Tracheal epithelial cell (primary cell): ENCODE measurements around the gene ATP11A. TPM values are rescaled to one million over a fixed set of nuclear protein-coding genes. Genes with fewer than 3 reads are reported as not detected.

Source experiments
- total RNA-seq: library from RNA; depleted of rRNA; stranded (reverse); fragments of >200 nt; gene quantifications from 2 replicates; pipeline ENCODE4 v1.2.1, GENCODE V29; 2014

ATP11A gene
- total RNA-seq: 4.3 and 9.2 TPM in 2 replicates

DNA sequence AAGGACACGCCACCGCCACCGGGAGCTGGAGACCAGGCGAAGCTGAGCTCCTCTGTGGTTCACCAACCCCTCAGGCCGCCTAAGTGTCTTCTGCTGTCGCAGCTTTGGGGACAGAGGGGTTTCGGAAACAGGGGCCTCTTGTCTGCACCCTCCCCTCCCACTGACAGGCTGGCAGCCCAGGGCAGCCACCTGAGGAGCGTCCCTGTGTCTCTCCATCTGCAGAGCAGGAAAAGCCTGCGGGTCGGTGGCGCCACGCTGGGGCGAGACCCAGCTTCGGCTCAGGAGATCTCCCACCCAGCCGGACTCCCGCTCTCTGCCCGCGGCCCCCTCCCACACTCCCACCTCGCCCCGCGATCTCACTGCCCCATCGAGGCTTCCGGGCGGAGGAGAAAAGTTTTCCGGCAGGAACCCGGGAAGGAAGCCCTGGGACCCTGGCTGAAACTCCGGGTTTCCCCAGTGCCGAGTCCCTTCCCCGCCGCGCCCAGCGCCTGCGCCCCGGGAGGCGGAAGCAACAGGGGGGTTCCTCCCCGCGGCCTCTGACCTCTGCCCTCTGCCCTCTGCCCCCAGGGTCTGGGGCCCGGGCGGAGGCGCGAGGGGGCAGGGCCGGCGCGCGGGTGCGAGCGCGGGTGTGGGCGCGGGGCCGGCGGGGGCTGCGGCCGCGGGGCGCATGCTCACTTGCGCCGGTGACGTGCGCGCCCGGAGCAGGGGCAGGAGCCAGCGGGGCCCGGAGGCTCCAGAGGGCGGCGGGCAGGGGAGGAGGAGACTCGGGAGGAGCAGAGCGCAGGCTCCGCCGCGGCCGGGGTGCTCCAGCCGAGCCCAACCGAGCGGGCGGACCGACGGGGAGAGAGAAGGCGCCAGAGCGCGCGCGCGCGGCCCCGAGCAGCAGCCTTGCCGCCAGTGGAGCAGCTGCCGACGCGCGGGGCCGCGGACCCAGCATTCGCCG lies at the start of gene ATP11A:
Gene ATP11A, plus strand, starts transcription at position 736 of the 943 bp plus-strand sequence. CDS start 379 bp downstream, outside the sequence.

Other genes with a start within 250 kb of the ATP11A start
- 11.6 and 14.5 TPM in 2 replicates for gene TUBGCP3, start 101.9 kb upstream of the ATP11A start, total RNA-seq